Activated T-helper 9 cell treated with anti-CD3 and anti-CD28 coated beads, Interleukin-2, amount 50 U/mL, for 16 hours (primary cell): ENCODE data around the gene KLF17.

ENCODE experiments used
- DNase-seq: peaks from one replicate; pipeline ENCODE4 v3.0.0-alpha.2; 2020; ENCODE audit warnings: low read depth

The KLF17 gene, protein sequence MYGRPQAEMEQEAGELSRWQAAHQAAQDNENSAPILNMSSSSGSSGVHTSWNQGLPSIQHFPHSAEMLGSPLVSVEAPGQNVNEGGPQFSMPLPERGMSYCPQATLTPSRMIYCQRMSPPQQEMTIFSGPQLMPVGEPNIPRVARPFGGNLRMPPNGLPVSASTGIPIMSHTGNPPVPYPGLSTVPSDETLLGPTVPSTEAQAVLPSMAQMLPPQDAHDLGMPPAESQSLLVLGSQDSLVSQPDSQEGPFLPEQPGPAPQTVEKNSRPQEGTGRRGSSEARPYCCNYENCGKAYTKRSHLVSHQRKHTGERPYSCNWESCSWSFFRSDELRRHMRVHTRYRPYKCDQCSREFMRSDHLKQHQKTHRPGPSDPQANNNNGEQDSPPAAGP

DNA sequence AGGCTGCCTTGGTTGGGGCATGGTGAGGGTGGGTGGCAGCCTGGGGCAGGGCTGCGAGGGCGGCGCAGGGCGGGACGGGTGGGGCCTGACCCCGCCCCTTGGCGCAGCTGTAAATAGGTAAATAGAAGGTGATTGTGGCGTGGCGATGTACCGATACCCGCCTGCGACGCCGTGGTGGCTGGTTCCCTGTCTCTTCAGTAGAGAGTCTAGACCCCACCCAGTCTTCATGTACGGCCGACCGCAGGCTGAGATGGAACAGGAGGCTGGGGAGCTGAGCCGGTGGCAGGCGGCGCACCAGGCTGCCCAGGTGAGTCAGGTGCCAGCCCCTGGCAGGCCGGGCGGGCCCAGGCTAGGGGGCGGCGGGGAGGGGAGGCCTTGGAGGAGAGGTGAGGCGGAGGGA is at the start of gene KLF17:
Gene KLF17, plus strand, starts transcription at position 140 of the 400 bp plus-strand sequence. Its CDS starts 87 bp downstream, at position 227.
- DNase-seq = no peak

DNA sequence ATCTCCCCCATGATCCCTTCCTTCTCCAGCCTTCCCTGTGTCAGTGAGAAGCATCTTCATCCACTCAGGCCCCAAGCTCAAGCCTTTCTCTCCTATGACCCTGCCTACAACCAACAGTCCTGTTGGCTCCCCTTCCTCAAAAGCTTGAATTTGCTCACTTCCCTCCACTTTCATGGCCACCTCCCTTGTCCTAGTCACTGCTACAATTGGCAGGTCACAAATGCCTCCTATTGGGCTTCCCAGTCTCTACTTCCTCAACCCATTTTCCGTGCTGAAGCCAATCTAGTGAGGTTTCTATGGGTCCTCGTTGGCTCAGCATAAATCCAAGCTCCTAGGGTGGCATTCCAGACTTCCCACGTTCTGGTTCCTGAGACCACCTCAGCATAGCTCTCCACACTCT is 47.2 kb upstream of the KLF17 start:
- no peak for DNase-seq

DNA sequence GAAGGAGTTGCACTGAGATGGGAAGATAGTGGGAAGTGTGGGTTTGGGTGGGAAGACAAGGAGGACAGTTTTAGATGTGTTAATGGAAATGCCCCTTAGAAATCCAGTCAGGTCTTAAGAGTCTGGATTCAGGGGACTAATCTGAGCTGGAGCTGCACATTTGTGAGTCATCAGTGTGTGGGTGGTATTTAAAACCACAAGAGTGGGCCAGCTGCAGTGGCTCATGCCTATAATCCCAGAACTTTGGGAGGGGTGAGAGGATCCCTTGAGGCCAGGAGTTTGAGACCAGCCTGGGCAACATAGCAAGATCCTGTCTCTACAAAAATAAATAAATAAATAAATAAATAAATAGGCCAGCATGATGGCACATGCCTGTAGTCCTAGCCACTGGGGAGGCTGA is 46.4 kb upstream of the KLF17 start:
- DNase-seq = no peak

DNA sequence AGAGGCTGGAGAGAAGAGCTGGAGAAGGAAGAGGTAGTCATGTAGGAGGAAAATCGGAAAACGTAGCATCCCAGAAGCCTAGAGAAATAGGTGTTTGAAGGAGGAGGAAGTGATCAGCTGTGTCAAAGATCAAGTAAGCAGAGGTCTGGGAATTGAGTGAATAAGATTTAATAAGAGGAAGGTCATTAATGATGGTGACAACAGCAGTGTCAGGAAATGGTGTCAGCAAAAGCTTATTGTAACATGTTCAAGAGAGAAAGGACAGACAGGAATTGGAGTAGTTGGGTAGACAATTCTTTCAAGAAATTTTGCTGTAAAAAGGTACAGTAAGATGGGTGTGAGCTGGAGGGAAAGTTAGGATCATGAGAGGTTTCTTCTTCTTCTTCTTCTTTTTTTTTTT is 45.8 kb upstream of the KLF17 start:
- DNase-seq = no peak

DNA sequence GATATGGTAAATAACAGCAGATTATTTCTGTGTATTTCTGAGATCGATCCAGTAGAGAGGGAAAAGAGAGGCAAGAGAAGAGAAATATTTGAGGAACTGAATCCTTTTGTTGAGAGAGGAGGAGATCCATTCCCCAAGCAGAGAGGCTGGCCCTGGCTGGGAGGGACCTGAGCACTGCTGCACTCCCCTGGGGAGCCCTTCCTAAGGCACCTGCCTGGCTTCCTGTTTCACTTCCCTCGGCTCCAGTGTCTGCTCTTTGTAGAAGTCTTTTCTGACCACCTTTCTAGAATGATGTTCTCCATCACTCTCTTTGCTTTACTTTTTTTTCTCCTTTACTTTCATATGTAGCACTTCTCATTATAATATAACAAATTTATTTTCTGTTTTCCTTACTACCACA is 45.1 kb upstream of the KLF17 start:
- no peak for DNase-seq

DNA sequence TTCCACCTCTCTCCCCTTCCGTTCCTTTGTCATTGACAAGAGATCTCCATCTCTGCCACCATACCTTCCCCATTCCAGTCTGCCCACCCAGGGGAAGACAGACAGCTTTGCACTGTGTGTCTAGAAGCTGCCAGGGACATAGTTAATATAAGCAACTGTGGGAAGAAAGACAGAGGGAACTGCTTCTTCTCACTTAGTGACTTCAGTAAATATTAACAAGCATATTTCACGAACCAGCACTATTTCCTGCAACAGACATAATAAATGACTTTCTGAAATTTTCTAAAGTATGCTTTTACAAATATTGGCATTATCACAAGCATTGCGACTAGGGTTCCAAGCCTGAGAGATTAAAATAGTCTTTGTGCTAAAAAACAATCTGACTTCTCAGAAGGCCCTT is 44.2 kb upstream of the KLF17 start:
- no peak for DNase-seq

DNA sequence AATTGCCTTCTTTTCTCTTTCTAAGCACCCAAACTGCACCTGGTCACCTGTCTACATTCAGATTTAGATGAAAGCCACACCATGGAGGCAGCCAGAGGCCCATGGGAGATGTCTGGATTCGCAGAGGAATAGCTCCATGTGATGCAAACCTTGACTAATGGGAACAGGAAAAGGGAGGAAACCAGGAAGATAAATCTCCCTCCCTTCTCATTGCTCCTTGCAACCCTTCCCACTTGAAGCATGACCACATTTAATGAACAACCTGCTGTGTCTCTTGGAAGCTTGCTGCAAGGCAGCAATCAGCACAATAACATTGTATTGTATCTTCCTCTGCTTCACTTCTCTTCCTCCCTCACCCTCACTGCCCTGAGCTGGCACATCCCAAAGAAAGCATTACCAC is 42.6 kb upstream of the KLF17 start:
- no peak for DNase-seq

DNA sequence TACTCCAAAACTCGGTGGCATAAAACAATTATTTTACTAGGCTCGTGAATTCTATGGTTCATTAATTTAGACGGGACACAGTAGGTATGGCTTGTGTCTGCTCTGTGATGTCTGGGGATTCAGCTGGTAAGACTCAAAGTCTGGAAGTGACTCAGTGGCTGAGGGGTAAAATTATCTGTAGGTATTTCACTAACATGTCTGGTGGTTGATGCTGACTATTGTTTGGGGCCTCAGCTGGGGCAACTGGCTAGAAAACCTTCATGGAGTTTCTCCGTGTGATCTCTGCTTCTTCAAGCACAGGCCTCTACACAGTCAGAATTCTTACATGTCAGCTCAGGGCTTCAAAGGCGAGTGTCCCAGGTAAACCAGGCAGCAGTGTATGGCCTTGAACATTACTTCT is 41.2 kb upstream of the KLF17 start:
- no peak for DNase-seq

DNA sequence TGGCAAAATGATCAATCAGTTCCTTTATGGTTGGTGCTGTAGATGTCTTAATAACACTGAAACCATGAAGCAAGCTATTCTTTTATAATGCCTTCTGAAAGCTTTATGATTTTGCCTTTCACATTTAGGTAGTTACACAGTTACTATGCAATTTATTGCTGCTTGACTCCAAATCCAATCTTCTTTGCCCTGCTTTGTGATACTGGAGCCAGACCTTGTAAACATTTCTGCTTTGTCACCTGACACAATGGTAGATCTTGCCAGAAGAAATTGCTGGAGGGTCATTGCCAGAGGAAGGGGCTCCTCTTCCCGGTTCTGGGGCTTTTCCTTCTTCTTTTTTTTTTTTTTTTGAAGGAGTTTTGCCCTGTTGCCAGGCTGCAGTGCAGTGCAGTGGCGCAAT is 40.5 kb upstream of the KLF17 start:
- DNase-seq = no peak

DNA sequence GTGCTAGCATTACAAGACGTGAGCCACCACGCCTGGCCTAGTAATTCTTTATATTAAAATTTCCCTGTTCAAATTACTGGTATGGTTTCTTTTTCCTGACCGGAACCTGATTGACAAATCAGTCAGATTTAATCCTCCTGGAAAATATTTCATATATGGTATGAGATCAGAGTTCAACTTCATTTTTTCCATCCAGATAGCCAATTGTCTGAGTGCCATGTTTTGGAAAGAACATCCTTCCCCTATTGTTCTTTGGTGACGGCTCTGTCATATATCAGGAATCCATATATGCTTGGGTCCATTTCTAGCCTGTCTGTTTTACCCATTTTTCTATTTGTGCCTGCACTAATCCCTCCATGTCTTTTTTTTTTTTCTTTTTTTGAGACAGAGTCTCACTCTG is 39.1 kb upstream of the KLF17 start:
- DNase-seq = no peak

DNA sequence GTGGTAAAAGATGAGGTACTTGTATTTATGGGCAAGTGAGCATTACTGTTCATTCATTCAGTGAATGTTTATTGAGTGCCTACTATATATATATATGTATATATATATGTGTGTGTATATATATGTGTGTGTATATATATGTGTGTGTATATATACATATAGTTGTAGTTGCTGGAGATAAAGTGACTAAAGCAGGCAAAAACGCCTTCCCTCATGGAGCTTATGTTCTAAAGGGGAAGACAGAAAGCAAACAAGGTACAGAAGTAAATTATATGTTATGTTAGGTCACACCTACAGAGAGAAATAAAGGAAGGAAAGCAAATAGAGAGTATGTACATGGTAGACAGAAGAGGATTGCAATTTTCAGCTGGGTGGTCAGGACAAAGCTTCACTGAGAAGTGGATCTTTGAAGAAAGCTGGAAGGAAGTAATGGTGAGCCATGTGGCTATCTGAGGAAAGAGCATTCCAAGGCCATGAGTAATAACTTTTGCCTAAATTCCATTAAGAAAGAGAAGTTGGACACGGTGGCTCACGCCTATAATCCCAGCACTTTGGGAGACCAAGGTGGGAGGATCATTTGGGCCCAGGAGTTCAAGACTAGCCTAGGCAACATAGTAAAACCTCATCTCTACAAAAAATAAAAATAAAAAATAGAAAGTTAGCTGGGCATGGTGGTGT is 33.5 kb upstream of the KLF17 start:
- DNase-seq = no peak

DNA sequence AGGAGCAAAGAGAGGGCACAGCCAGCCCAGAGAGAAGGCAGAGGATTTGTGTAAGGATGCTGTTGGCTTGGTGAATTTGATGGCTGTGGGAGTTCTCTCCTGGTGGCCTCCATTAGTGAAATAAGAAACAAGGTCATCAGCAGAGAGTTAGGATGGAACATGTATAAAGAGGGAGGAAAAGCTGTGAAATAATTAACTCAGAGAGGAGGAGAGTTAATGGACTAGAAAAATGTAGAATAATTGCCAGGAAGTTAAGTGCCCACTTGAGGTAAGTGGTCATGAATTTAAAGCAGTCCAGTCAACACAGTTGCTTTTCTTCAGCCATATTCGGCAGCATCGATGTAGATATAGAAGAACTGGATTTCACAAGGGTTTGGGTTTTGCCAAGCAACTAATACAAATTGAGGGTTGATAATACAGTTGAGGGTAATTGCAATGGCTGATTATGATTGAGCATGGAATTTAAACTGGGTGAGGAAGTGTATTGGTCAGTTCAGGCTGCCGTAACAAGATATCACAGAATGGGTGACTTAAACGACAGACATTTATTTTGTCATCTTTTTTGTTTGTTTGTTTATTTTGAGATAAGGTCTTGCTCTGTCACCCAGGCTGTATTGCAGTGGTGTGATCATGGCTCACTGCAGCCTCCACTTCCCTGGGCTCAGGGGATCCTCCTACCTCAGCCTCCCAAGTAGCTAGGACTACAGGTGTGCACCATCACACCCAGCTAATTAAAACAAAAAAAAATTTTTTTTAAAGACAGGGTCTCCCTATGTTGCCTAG is 31.7 kb upstream of the KLF17 start:
- DNase-seq = no peak

DNA sequence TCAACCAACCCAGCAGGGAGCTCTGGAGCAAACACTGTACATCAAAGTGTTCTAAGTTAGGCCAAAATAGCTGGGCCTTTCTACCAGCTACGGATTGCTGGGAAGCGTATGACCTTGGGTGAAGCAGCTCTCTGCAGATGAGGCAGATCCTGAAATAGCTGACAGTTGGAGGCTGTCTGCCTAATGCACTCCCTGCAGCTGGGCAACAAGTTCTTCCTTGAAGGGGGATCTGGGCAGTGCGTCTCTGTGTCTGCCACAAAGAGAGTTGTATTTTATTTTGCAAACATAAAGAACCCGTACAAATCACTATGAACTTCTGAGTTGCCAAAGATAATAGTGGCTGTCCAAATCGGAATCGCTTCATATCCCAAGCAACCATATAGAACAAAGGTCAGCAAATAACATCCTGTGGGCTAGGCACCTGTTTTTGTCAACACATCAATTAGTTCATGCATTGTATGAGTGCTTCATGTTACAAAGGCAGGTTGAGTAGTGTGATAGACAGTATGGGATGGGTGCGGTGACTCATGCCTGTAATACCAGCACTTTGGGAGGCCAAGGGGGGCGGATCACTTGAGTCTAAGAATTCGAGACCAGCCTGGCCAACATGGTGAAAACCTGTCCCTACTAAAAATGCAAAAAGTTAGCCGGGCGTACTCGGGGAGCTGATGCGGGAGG is 29.1 kb upstream of the KLF17 start:
- no peak for DNase-seq

DNA sequence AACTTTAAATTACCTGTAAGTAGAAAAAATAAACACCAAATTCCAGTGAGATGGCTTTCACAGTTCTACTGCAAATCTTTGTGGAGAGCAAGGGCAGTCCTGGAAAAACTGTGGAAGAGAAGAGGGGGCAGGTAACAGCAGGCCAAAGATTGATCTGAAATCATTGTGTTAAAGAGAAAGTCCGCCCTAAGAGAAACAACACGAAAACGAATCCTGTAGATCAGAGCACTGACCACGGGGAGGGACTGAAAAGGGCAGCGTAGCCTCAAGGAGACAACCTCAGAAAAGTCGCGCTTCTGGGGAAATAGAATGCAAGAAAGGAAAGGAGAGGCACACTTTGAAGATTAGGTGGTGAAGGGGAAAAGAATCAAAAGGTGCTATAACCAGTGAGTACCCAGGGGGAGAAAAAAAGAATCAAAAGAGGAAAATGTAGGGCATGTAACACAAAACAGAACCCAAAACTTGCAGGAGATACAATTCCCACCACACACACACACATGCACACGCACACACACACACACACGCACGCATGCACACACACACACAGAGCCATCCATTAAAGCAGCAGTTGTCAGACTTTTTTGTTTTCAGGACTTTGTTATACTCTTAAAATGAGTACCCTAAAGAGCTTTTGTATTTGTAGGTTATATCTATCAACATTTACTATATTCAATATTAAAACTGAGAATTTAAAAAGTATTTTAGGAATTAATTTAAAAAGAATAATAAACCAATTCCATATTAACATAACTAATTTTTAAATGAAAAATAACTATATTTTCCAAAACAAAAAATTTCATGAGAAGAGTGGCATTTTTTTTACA is 28.0 kb upstream of the KLF17 start:
- no peak for DNase-seq

DNA sequence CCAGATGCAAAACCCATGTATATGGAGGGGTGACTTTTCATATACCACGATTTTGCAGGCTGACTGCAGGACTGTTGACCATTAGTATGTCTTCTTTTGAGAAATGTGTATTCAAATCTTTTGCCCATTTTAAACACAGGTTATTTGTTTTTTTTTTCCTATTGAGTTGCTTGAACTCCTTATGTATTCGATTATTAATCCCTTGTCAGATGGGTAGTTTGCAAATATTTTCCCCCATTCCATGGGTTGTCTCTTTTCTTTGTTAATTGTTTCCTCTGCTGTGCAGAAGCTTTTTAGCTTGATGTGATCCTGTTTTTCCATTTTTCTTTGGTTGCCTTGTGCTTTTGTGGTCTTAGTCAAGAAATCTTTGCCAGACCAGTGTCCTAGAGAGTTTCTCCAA is 24.6 kb upstream of the KLF17 start:
- DNase-seq = no peak

DNA sequence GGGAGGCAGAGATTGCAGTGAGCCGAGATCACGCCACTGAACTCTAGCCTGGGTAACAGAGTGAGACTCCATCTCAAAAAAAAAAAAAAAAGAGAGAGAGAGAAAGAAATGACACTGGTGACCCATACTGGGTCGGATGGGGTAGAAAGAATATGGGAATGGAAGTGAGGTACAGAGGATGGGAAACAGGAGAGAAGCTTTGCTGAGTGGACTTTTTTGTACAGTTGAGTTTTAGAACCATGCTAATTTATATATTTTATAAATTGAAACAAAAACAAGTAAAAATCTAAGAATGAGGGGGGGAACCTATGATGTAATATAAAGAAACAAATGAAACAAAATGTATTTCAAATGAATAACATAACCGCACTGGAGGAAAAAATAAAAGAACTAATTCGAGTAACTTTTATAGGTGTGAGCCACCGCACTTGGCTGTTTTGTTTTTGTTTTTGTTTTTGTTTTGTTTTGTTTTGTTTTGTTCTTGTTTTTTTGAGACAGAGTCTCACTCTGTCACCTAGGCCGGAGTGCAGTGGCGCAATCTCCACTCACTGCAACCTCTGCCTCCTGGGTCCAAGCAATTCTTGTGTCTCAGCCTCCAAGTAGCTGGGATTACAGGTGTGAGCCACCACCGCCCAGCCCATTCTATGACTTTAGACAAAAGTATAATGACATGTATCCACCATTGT is 18.3 kb upstream of the KLF17 start:
- no peak for DNase-seq

DNA sequence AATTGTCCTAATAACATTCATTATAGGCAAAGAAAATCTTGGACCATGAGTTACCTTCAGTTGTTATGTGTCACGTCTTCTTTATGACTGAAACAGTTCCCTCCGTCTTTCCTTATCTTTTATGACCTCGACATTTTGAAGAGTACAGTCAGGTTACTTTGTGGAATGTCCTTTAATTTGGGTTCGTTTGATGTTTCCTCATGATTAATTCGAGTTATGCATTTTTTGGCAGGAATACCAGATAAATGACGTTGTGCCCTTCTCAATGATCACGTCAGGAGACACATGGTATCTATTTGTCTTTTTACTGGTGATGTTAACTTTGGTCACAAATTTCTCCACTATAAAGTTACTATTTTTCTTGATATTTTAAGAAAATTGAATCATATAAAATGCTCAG is 17.3 kb upstream of the KLF17 start:
- DNase-seq = no peak

DNA sequence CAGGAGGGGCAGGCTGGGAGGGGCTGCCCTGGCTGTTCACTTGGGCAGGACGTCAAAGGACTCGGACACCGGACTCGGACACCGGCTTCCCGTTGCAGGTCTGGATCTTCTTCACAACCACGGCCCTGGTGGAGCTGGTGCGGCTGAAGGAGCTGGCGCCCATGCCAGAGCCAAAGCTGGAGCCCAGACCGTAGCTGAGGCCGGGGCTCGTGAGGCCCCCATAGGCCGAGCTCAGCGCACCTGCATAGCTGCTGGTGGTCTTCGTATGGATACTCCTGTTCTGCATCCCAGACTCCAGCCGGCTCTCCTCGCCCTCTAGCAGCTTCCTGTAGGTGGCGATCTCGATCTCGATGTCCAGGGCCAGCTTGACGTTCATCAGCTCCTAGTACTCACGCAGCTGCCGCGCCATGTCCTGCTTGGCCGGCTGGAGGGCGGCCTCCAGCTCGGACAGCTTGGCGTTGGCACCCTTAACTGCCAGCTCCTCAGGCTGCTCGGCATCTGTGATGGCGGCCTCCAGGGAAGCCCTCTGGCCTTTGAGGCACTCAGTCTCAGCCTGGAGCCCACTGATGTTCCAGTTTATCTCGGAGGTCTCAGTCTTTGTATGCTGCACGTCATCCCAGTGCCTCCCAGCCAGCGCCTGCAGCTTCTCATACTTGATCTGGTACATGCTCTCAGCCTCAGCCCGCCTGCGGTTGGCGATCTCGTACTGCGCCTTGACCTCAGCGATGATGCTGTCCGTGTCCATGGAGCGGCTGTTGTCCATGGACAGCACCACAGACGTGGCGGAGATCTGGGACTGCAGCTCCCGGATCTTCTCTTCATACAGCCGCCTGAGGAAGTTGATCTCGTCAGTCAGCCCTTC is 15.1 kb upstream of the KLF17 start:
- no peak for DNase-seq

DNA sequence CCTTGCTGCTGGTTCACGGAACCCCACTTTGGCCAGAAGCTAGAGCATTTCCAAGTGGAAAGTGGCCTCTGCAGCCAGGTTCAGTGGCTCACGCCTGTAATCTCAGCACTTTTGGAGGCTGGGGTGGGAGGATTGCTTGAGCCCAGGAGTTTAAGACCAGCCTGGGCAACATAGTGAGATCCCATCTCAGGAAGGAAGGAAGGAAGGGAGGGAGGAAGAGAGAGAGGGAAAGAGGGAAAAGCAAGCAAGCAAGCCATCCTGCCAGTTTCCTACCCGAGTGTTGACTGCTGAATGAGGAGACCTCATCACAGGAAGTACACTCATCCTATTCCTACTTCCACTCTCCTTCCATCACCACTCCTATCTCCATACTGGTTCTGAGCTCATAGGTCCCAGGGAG is 12.8 kb upstream of the KLF17 start:
- no peak for DNase-seq

DNA sequence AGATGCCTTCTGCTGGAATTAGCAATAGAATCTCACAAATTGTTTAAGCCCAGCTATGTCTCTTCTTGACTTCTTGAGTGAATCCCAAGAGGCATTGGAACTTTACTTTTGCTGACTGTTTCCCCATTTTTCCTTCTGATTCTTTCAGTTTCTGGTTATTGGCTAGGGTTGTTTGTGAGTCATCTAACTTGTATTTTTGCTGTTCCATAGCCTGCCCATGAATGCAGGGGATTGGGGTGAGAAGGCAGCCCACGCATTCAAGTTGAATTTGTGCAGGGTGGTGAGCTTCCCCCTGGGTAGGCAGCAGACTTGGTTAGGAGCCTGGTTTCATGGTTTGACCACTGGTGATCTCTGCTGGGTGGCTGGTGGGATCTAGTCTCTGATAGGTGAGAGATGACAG is 10.4 kb upstream of the KLF17 start:
- no peak for DNase-seq
